Activated T-helper 1 cell treated with anti-CD3 and anti-CD28 coated beads, Interleukin-2, amount 50 U/mL, for 16 hours (primary cell): ENCODE results near the gene SMCHD1.
"Not testable (repeated sequence)": the region's sequence is repeated elsewhere in the genome, so short reads cannot be mapped to it uniquely, and the experiment has no call there.

Experiments used
- DNase-seq, 2 donors: peaks; one replicate each; pipeline ENCODE4 v3.0.0-alpha.2; 2020; ENCODE audit warnings: low read depth in 1 of 2, low spot score in 1 of 2

Gene SMCHD1

DNA sequence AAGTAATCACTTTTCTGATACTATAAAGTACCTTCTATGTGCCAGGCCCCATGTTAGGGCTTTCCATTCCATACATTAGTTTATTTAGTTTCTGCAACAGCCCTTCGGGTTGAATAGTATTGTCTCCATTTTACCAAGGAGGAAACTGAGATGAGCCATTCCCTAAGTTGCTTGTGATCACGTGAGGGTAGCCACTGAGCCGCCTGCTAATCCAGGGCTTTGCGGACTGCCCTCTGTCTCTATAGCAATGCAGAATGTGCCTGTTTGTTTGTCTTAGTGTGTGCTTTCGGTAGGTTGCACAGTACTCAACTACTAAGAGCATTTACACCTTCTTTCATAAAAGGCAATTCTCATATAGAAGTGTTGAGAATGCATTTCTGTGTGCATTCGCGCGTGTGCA lies 196.2 kb downstream of the SMCHD1 start:
- no peak for DNase-seq

GRCh38 chr18:2852460-2852859 lies 196.9 kb downstream of the SMCHD1 start:
- DNase-seq: not testable (repeated sequence)

GRCh38 chr18:2853173-2853925 lies 197.8 kb downstream of the SMCHD1 start:
- no peak for DNase-seq

- DNase-seq: no peak
Observed at GRCh38 chr18:2853926-2854664, 198.6 kb downstream of the SMCHD1 start.
